Cerebellar nuclear complex (tissue), 1 donor: Measurements from ENCODE around the gene RING1.

ENCODE experiments used
- DNase-seq, 2 experiments: peaks; one replicate each; lab custom pipeline; 2025; lab: John Stamatoyannopoulos, UW

The RING1 gene

GRCh38 chr6:33208091-33208967 is at the start of gene RING1:
Gene RING1 (plus strand): TSS chr6:33208500. CDS start chr6:33208823, 323 bp downstream.
- DNase-seq, result peak in 1 of 2 experiments; percentile 12

- no peak for DNase-seq
These were observed 48.2 kb upstream of the RING1 start for GRCh38 chr6:33160096-33160495.

- no peak for DNase-seq
These were observed 47.5 kb upstream of the RING1 start for GRCh38 chr6:33160728-33161344.

GRCh38 chr6:33161354-33162331 is 46.7 kb upstream of the RING1 start:
- DNase-seq, result no peak

- DNase-seq, result no peak
These were observed 44.8 kb upstream of the RING1 start for GRCh38 chr6:33163540-33163939.

- no peak for DNase-seq
These were observed 44.1 kb upstream of the RING1 start for GRCh38 chr6:33164176-33164575.

GRCh38 chr6:33164665-33165373 is 43.5 kb upstream of the RING1 start:
- no peak for DNase-seq

- no peak for DNase-seq
These were observed 42.6 kb upstream of the RING1 start for GRCh38 chr6:33165581-33166258.

- no peak for DNase-seq
These were observed 41.9 kb upstream of the RING1 start for GRCh38 chr6:33166363-33166762.

GRCh38 chr6:33166811-33167210 is 41.5 kb upstream of the RING1 start:
- no peak for DNase-seq

GRCh38 chr6:33167374-33168283 is 40.7 kb upstream of the RING1 start:
- no peak for DNase-seq

GRCh38 chr6:33168284-33168601 is 40.1 kb upstream of the RING1 start:
- no peak for DNase-seq

GRCh38 chr6:33168639-33169038 is 39.7 kb upstream of the RING1 start:
- no peak for DNase-seq

GRCh38 chr6:33169291-33170175 is 38.8 kb upstream of the RING1 start:
- no peak for DNase-seq

- DNase-seq, result no peak
These were observed 37.9 kb upstream of the RING1 start for GRCh38 chr6:33170176-33171015.

GRCh38 chr6:33171016-33171879 is 37.1 kb upstream of the RING1 start:
- no peak for DNase-seq
